ENCODE results near the gene GABRR1.
"Not testable (repeated sequence)": the region's sequence is repeated elsewhere in the genome, so short reads cannot be mapped to it uniquely, and the experiment has no call there.

The GABRR1 gene

GRCh38 chr6:89217299-89217910, at the start of gene GABRR1:
GABRR1 (minus strand) TSS chr6:89217358; CDS start chr6:89217322, 36 bp downstream.
- DNase-seq (ENCODE audit: low read depth) = no peak

GRCh38 chr6:89264296-89264695, 47.1 kb upstream of the GABRR1 start:
- no peak for DNase-seq (ENCODE audit: low read depth)

- DNase-seq (ENCODE audit: low read depth) = no peak
Measured at GRCh38 chr6:89260832-89261231, 43.7 kb upstream of the GABRR1 start.

GRCh38 chr6:89260310-89260709, 43.2 kb upstream of the GABRR1 start:
- DNase-seq (ENCODE audit: low read depth) = no peak

- DNase-seq (ENCODE audit: low read depth) = no peak
Measured at GRCh38 chr6:89258912-89259311, 41.8 kb upstream of the GABRR1 start.

- no peak for DNase-seq (ENCODE audit: low read depth)
Measured at GRCh38 chr6:89257781-89258180, 40.6 kb upstream of the GABRR1 start.

GRCh38 chr6:89257346-89257745, 40.2 kb upstream of the GABRR1 start:
- no peak for DNase-seq (ENCODE audit: low read depth)

GRCh38 chr6:89255417-89255816, 38.3 kb upstream of the GABRR1 start:
- no peak for DNase-seq (ENCODE audit: low read depth)

- no peak for DNase-seq (ENCODE audit: low read depth)
Measured at GRCh38 chr6:89254569-89254968, 37.4 kb upstream of the GABRR1 start.

- no peak for DNase-seq (ENCODE audit: low read depth)
Measured at GRCh38 chr6:89252907-89253306, 35.7 kb upstream of the GABRR1 start.

GRCh38 chr6:89251976-89252375, 34.8 kb upstream of the GABRR1 start:
- DNase-seq (ENCODE audit: low read depth) = no peak

- no peak for DNase-seq (ENCODE audit: low read depth)
Measured at GRCh38 chr6:89251170-89251569, 34.0 kb upstream of the GABRR1 start.

GRCh38 chr6:89250239-89250638, 33.1 kb upstream of the GABRR1 start:
- no peak for DNase-seq (ENCODE audit: low read depth)

GRCh38 chr6:89244241-89244985, 27.3 kb upstream of the GABRR1 start:
- no peak for DNase-seq (ENCODE audit: low read depth)

- DNase-seq (ENCODE audit: low read depth) = peak; percentile 31
Measured at GRCh38 chr6:89243331-89243629, 26.1 kb upstream of the GABRR1 start.

GRCh38 chr6:89242574-89243330, 25.6 kb upstream of the GABRR1 start:
- DNase-seq (ENCODE audit: low read depth) = peak; percentile 48

GRCh38 chr6:89239338-89239737, 22.2 kb upstream of the GABRR1 start:
- DNase-seq (ENCODE audit: low read depth) = no peak

GRCh38 chr6:89237158-89237557, 20.0 kb upstream of the GABRR1 start:
- DNase-seq (ENCODE audit: low read depth) = no peak

- DNase-seq (ENCODE audit: low read depth) = not testable (repeated sequence)
Measured at GRCh38 chr6:89233605-89234004, 16.4 kb upstream of the GABRR1 start.

GRCh38 chr6:89222712-89223039, 5.5 kb upstream of the GABRR1 start:
- DNase-seq (ENCODE audit: low read depth) = no peak

GRCh38 chr6:89221971-89222711, 5.0 kb upstream of the GABRR1 start:
- no peak for DNase-seq (ENCODE audit: low read depth)

GRCh38 chr6:89221129-89221528, 4.0 kb upstream of the GABRR1 start:
- no peak for DNase-seq (ENCODE audit: low read depth)

GRCh38 chr6:89216411-89216810, 747 bp downstream of the GABRR1 start:
- no peak for DNase-seq (ENCODE audit: low read depth)

All from fibroblast of gingiva (primary cell).